Middle frontal gyrus (tissue), 1 donor: Measurements from ENCODE around the gene WNT16.
"Not testable (repeated sequence)": the region's sequence is repeated elsewhere in the genome, so short reads cannot be mapped to it uniquely, and the experiment has no call there.

Experiments
- DNase-seq: peaks from one replicate; pipeline ENCODE4 v3.0.0-alpha.2; 2015; ENCODE audit warnings: low spot score; ENCODE audit errors: extremely low spot score

Gene WNT16

GRCh38 chr7:121328508-121329190, at the start of gene WNT16:
Gene WNT16 (plus strand): TSS chr7:121329000. CDS start chr7:121329293, 293 bp downstream.
- DNase-seq, result no peak

DNA sequence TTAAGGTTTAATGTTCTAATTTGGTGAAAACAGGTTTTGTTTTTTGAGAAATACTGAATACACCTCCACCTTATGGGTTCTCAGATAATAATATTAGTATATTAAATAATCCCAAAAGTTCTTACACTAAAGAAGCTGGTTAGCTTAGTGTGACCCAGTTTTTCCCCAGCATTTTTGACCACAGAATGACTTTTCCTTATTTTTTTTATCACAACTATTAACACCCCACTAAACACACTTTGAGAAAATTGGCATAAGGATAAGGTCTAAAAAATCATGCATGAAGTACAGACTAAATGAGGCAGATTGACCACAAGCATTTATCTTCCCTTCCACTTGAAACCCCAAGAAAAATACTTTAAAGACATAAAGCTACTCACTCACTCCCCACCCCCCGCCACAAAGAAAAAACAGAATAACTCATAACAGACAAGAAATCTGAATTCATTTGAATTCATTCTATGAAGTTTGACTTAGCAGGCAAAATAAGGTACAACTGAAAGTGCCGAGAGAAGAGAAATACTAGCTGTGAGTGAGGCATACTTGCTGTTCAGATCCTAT, 49.7 kb upstream of the WNT16 start:
- no peak for DNase-seq

DNA sequence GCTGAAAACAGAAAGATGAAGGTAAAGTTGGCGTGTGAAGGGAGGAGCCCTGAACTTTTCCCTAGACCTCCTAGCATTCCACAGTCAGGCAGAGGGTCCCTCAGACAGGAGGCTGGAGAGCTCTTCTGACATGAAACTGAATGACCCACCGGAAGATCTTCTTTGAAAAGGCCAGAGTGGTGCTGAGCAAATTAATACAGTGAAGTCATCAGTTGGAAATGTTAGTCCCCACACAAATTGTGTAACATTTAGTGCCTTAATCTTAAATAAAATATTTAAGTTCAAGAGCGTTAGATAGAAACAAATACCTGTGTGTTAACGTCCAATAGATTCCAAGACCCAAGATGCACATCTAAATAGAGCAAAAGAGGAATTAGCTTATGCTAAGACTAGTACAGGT, 49.0 kb upstream of the WNT16 start:
- DNase-seq, result no peak

GRCh38 chr7:121280656-121281055, 48.1 kb upstream of the WNT16 start:
- no peak for DNase-seq

GRCh38 chr7:121282129-121282528, 46.7 kb upstream of the WNT16 start:
- no peak for DNase-seq

- no peak for DNase-seq
Observed at GRCh38 chr7:121285066-121285667, 43.6 kb upstream of the WNT16 start.

GRCh38 chr7:121286186-121286585, 42.6 kb upstream of the WNT16 start:
- no peak for DNase-seq

DNA sequence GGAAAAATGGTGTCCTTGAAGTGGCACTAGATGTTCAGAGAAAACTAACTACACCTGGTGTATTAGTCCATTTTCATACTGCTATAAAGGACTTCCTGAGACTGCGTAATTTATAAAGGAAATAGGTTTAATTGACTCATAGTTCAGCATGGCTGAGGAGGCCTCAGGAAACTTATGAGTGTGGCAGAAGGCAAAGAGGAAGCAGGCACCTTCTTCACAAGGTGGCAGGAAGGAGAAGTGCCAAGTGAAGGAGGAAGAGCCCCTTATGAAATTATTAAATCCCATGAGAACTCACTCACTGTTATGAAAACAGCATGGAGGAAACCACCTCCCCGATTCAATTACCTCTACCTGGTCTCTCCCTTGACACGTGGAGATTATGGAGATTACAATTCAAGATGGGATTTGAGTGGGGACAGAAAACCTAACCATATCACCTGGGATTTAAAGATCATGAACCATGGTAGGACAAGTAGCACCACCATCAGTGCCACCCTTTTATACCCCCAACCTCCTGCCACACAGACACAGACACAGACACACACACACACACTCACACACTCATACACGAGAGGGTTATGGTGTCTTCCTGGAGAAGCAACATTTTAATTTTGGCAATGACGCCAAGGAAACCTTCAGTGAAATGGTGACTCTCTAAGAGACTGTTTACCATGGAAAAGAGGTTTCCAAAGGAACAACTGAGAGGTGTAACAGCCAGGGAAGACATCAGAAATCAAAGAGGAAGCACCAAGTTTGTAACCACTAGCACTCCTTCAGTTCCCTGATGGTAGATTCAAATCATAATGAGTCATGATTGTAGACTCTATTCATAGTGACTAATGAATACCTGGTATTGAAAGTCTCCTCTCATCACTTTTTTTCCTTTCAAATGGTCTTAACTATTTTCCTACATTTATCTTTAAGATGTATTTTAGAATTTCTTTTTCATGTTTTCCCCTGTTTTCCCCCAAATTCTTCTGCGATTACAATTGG, 41.8 kb upstream of the WNT16 start:
- no peak for DNase-seq

- no peak for DNase-seq
Observed at GRCh38 chr7:121288894-121289293, 39.9 kb upstream of the WNT16 start.

DNA sequence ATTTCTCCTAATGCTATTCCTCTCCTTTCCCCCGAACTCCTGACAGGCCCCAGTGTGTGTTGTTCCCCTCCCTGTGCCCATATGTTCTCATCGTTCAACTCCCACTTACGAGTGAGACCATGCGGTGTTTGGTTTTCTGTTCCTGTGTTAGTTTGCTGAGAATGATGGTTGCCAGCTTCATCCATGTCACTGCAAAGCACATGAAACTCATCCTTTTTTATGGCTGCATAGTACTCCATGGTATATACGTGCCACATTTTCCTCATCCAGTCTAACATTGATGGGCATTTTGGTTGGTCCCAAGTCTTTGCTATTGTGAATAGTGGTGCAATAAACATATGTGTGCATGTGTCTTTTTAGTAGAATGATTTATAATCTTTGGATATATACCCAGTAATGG, 38.9 kb upstream of the WNT16 start:
- not testable (repeated sequence) for DNase-seq

DNA sequence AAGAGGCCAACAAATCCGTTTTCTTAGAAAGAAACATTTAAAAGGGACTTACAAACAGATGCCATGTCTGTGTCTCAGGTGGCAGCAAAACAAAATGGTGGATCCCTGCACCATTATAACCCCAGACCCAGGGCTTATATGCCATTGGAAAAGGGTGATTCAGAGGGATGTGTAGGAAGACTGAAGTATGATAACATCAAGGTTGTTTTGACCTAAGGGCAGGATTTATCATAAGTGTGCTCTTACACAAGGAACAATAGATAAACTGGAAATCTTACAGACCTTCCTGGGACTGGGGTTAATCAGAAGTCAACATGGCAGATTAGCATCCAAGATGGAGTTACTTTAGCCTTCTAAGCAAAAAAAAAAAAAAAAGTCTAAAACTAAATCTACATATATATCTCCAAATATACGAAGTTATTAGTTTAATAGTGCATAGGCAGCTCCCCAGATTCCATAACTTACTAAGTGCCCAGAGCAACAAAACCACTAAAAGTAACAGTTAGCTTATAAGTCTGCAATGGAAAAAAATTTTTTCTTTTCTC, 34.3 kb upstream of the WNT16 start:
- no peak for DNase-seq

DNA sequence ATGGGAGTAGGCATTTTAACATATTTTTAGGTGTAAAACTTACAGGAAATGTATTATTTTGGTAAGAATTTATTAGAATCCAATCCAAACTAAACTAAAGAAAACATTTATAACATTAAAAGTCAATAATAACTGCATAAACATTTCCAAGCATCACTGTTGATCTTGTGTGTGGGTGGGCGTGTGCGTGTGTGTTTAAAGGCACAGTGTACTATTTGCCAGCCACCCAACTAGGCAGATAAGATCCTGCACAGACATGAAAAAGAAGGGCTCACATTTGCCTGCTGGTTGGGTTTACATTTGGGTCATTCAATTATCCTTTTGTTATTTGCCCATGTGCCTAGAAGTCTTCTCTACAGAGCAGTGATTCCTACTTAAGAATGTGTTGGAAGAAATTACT, 31.0 kb upstream of the WNT16 start:
- DNase-seq, result no peak

GRCh38 chr7:121298831-121299239, 30.0 kb upstream of the WNT16 start:
- DNase-seq, result no peak

- DNase-seq, result no peak
Observed at GRCh38 chr7:121300685-121301420, 27.9 kb upstream of the WNT16 start.

- DNase-seq, result no peak
Observed at GRCh38 chr7:121301446-121302213, 27.2 kb upstream of the WNT16 start.

- no peak for DNase-seq
Observed at GRCh38 chr7:121302214-121302745, 26.5 kb upstream of the WNT16 start.

DNA sequence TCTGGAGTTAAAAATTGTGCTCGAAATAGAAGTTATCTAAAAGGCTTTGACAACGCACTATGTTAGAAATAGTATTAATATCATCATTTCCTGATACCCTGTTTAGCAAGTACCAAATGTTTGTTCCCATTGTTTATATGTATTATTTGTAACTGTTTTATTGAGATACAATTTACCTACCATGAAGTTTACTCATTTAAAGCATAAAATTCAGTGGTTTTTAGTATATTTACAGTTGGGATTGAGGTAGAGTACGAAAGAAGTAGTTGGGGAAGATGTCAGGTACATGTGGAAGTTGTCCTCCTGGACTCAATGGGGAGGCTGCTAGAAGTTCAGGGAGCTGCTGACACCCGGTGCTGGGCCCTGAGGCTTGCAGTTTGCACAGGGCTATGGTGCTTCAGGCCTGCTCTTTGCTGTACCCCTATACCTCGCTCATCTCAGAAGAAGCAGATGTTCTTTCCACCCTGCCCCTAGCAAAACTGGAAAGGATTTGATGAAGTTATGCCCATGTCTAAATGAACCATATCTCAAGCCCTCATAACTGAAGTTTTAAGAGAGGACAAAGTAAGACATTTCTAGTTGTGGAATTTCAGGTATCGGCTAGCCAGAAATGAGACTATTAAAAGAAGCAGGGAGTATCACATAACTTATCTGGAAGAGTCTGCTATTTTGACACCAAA, 25.2 kb upstream of the WNT16 start:
- no peak for DNase-seq

DNA sequence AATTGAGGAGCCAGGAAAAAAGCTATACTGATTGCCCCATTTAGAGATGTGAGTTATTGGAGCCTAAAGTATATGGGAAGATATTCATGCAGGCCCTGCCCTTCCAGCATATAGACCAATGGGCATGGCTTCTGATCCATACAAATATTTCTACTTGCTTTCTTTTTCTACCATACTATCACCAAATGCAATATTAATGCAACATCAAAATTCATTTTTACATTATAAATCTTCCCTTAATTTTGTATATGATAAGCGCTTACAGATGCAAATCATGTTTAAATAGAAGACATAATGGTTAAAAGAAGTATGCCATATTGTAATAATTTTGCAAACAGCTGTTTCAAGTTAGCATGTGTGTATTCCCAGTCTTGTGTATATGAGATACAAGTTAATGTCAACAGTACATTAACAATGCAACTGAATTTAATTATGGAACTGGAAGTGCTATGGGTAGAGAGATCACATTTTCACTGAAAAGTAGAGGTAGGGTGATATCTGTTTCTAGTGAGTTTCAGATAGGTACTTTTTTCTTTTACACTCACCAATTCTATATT, 24.6 kb upstream of the WNT16 start:
- DNase-seq, result no peak

- DNase-seq, result no peak
Observed at GRCh38 chr7:121305109-121305508, 23.7 kb upstream of the WNT16 start.
